Left lung (tissue), 10 donors: ENCODE measurements around the gene FAM20C. TPM values are rescaled to one million over a fixed set of nuclear protein-coding genes. Genes with fewer than 3 reads are reported as not detected.

ENCODE experiments used
- ATAC-seq: fragments of 200-7000 bp; cut with Tn5 transposase; one replicate; pipeline ENCODE4 v1.9.1; 2020; ENCODE audit warnings: moderate library complexity
- DNase-seq, 4 donors: peaks; one replicate each; pipeline ENCODE4 v3.0.0-alpha.2; 2013 to 2020
- H3K27ac ChIP-seq, 2 donors: fragments of 200-600 bp; sonication (generic) in 1 of 2; one replicate each; pipeline versions ENCODE4 v1.5.0 to v1.8.0; 2020 to 2021
- H3K27me3 ChIP-seq, 2 donors: fragments of 200-600 bp; sonication (generic) in 1 of 2; one replicate each; pipeline versions ENCODE4 v1.5.0 to v1.8.0; 2020 to 2021
- H3K36me3 ChIP-seq, 2 donors: fragments of 200-600 bp; sonication (generic) in 1 of 2; one replicate each; pipeline versions ENCODE4 v1.5.0 to v1.8.0; 2020 to 2021
- H3K4me1 ChIP-seq, 2 donors: fragments of 200-600 bp; one replicate each; pipeline ENCODE4 v1.8.0; 2021
- H3K4me3 ChIP-seq, 2 donors: fragments of 200-600 bp; sonication (generic) in 1 of 2; one replicate each; pipeline versions ENCODE4 v1.5.0 to v1.8.0; 2020 to 2021; ENCODE audit warnings: mild to moderate bottlenecking in 1 of 2
- H3K9me3 ChIP-seq, 2 donors: fragments of 200-600 bp; sonication (generic) in 1 of 2; one replicate each; pipeline versions ENCODE4 v1.5.0 to v1.8.0; 2020 to 2021
- intact Hi-C, 2 donors: fragments of 100-400 bp; cut with DNase I; formaldehyde crosslinking; loops; one replicate each; pipeline versions ENCODE4 v1.11.2 to v1.14.2; 2022
- polyA plus RNA-seq, 6 donors: library from polyadenylated mRNA; unstranded; fragments of 120-200 nt; gene quantifications; one replicate each; pipeline ENCODE4 v1.2.1, GENCODE V29; 2013; ENCODE audit not compliant: insufficient read length in 6 of 6
- total RNA-seq, 2 donors: library from RNA; stranded (reverse); fragmentation: NEBNext Ultra II Directional; extraction: Animal tissue kit (Norgen Biotek cat#: 25700); gene quantifications; one replicate each; pipeline ENCODE4 v1.2.1, GENCODE V29; 2021
- TF ChIP-seq, protein P1 (sequence below), 2 donors: fragments of 200-600 bp; sonication (generic) in 1 of 2; IDR thresholded peaks; one replicate each; pipeline versions ENCODE4 v1.5.0 to v1.8.0; 2021; ENCODE audit warnings: antibody characterized with exemption in 2 of 2
- donor health status: DM: no; HTN: yes; CAD: no.
- donor health status: DM: no; HTN: no; CAD: no.

Gene FAM20C
- total and polyA plus RNA-seq, 8 donors = 21.2 to 75.5 (median 31.8) TPM

DNA sequence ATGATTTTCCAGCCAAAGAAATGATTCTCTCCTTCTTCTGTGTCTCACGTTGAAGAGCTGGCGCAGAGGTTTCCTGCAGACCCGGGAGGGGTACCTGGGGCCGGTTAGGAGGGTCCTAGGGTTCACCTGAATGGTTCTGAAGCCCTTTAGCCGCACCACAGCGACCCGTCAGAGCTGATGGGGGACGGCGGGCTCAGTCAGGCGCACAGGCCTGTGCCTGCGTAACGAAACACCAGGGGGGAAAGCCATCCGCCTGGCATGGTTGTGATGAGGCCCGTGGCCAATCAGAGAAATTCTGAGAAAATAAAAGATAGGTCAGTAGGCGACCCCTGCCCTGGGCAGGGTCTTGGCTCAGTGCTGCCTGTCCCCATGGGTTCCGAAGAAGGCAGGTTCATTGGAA is 35.6 kb downstream of the FAM20C start:
- DNase-seq (no peak), ATAC-seq (no peak)
- Histone ChIP-seq H3K4me3 (no peak overlapping the region), H3K27ac (no peak overlapping the region), H3K27me3 (no peaks in the 10 kb centered on the region), H3K36me3 (peaks cover 0 to 30% of the 10 kb centered on the region in 2 donors), H3K4me1 (no peaks in the 10 kb centered on the region), H3K9me3 (no peaks in the 10 kb centered on the region)
- intact Hi-C loops = no loop called here
- TF ChIP-seq, protein P1, sequence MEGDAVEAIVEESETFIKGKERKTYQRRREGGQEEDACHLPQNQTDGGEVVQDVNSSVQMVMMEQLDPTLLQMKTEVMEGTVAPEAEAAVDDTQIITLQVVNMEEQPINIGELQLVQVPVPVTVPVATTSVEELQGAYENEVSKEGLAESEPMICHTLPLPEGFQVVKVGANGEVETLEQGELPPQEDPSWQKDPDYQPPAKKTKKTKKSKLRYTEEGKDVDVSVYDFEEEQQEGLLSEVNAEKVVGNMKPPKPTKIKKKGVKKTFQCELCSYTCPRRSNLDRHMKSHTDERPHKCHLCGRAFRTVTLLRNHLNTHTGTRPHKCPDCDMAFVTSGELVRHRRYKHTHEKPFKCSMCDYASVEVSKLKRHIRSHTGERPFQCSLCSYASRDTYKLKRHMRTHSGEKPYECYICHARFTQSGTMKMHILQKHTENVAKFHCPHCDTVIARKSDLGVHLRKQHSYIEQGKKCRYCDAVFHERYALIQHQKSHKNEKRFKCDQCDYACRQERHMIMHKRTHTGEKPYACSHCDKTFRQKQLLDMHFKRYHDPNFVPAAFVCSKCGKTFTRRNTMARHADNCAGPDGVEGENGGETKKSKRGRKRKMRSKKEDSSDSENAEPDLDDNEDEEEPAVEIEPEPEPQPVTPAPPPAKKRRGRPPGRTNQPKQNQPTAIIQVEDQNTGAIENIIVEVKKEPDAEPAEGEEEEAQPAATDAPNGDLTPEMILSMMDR (IDR thresholded peaks at IDR 0.05) = no peak

DNA sequence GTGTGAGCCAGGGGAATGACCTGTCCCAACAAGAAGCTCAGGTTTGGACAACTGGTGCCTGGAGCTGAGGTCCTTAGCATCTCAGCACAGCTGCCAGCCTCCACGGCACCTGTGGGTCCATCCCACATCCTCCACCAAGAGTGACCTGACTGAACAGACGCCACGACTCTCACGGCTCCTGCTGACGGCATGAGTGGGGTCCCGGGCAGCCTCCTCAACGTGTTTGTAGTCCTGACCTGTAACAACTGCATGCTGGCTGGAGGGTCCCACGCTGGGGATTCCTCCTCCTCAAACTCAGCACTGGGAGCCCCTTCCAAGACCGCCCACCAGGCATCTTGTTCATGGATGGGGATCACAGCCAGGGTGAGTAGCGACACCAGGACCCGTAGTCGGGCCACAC is 36.2 kb downstream of the FAM20C start:
- intact Hi-C loops = no loop called here
- peaks cover 3 to 6% of the 10 kb centered on the region in 2 donors for H3K4me1 ChIP-seq
- H3K9me3 ChIP-seq = no peaks in the 10 kb centered on the region
- no peak overlapping the region for H3K4me3 ChIP-seq
- ATAC-seq (no peak), DNase-seq (no peak)
- H3K27me3 ChIP-seq = no peaks in the 10 kb centered on the region
- peak overlapping the region in 1 of 2 donors; percentile 2 for H3K27ac ChIP-seq
- TF ChIP-seq, protein P1 (IDR thresholded peaks at IDR 0.05) = no peak
- peaks cover 0 to 36% of the 10 kb centered on the region in 2 donors for H3K36me3 ChIP-seq

DNA sequence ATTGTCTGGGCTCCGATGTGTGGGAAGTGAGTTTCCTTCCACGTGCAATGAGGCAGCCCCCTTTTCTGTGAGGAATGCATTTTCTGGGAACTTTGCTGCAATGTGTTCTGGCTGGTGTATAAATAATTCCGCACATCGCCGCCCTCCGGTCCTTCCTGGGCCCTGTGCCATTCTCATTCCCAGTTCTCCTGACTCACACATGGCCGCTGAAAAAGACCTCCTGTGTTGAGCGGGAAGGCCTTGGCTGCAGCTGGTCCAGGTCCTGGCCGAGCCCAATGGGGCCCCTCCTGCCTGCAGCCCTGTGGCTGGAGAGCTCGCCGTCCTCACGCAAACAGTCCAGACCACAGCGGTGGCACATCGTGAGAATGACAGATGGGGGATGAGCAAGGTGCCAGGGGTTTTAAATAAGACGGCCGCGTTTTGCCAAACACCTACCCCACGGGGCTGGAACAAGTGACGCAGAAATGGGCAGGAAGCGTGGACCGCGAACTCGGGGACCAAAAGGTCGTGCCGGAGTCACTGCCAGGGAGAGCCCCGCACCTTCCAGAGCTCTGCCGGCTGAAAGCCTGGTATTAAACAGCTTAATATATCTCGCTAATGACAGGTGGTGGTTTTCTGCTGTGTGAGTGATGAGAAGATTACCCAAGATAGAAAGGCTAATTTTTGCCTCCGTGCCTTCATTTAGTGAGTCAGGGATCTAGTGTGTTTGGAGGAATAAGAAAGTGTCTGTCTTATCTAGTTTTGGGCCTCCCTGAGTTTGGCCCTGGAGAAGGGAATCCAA is 37.0 kb downstream of the FAM20C start:
- DNase-seq (peak in 2 of 4 donors; percentile 59), ATAC-seq (peak; percentile 60)
- Histone ChIP-seq H3K27me3 (no peaks in the 10 kb centered on the region), H3K4me1 (peaks cover 11 to 13% of the 10 kb centered on the region in 2 donors), H3K4me3 (no peak overlapping the region), H3K27ac (peak overlapping the region in 1 of 2 donors; percentile 2), H3K36me3 (peaks cover 0 to 41% of the 10 kb centered on the region in 2 donors), H3K9me3 (no peaks in the 10 kb centered on the region)
- intact Hi-C loops = no loop called here
- TF ChIP-seq, protein P1 (IDR thresholded peaks at IDR 0.05) = no peak

DNA sequence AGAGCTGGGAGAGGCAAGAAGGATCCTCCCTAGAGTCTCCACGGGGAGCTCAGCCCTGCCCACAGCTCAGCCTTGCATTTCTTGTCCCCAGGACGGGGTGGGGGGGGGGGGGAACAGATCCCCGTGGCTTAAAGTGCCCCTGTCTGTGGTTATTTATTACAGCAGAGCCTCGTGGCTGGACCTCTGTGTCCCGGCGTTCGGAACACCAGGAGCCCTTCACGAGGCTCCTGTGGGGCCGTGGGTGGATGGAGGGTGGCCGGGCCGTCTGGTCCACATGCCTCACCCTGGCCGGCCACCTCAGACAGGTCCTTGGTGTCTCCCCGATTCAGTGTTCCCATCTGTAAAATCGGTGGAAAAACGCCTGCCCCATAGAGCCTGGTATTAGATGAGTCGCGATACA is 37.9 kb downstream of the FAM20C start:
- TF ChIP-seq, protein P1 (IDR thresholded peaks at IDR 0.05) = no peak
- H3K36me3 ChIP-seq = peaks cover 0 to 47% of the 10 kb centered on the region in 2 donors
- no peak overlapping the region for H3K4me3 ChIP-seq
- H3K9me3 ChIP-seq = no peaks in the 10 kb centered on the region
- peaks cover 20% of the 10 kb centered on the region in 2 donors for H3K4me1 ChIP-seq
- no peaks in the 10 kb centered on the region for H3K27me3 ChIP-seq
- intact Hi-C loops = no loop called here
- ATAC-seq = no peak
- no peak overlapping the region for H3K27ac ChIP-seq
- DNase-seq = no peak

DNA sequence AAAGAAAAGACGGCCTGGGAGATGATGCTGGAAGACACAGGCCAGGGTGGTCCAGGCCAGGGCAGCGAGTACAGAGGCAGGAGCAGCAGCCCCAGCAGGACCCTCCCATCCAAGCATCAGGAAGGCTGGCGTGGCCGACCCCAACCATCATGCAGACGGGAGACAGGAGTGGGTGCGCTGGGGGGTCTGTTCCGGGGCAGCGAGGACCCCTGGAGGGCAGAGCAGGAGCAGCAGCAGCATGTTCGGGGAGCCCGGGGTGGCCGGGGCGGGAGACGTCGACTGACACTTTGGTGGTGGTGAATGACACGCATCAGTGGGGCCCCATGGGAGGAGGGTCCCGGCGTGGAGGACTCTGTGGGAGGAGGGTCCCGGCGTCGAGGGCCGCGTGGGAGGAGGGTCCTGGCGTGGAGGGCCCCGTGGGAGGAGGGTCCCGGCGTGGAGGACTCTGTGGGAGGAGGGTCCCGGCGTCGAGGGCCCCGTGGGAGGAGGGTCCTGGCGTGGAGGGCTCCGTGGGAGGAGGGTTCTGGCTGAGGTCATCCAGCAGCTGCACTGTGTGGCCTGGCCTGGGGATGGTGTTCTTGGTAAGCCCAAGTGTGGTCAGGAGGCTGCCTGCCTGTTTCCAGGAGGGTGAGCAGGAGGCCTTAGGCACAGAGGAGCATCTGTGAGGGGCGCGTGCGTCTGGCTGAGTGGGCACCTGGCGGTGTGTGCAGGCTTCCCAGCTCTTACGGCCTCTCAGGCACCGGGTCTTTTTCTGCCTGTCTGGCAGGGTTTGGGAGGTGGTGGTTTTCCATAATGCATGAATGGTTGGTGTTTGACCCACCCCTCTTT is 38.9 kb downstream of the FAM20C start:
- DNase-seq = no peak
- TF ChIP-seq, protein P1 (IDR thresholded peaks at IDR 0.05) = no peak
- Histone ChIP-seq H3K4me3 (no peak overlapping the region), H3K36me3 (peaks cover 0 to 52% of the 10 kb centered on the region in 2 donors), H3K4me1 (peaks cover 28 to 29% of the 10 kb centered on the region in 2 donors), H3K27me3 (no peaks in the 10 kb centered on the region), H3K9me3 (no peaks in the 10 kb centered on the region), H3K27ac (no peak overlapping the region)
- intact Hi-C loops = no loop called here
- ATAC-seq = no peak
